GM12891 (cell line): ENCODE measurements around the gene PARP9.

Source experiments
- POLR2A ChIP-seq: IDR thresholded peaks from 2 replicates; pipeline ENCODE4 v1.6.1; 2011; ENCODE audit warnings: low read depth, low read length, control low read depth
- TAF1 ChIP-seq: IDR thresholded peaks from 2 replicates; pipeline ENCODE4 v1.6.1; 2011; ENCODE audit warnings: low read depth, low read length, control low read depth

- TF ChIP-seq POLR2A (no peak), TAF1 (no peak)
Observed at GRCh38 chr3:122590610-122591009, 26.5 kb upstream of the PARP9 start.
